Adipocyte (in vitro differentiated cells): ENCODE measurements around the gene PLSCR5.

Source experiments
- DNase-seq: peaks from one replicate; pipeline ENCODE4 v3.0.0-alpha.2; 2015; ENCODE audit warnings: low read depth
- H3K27me3 ChIP-seq: replicated peaks from 2 replicates; pipeline ENCODE4 v1.7.0; 2013; ENCODE audit warnings: mild to moderate bottlenecking, low read length, moderate library complexity; ENCODE audit not compliant: control insufficient read depth, insufficient read depth
- H3K36me3 ChIP-seq: 2 replicates; pipeline ENCODE4 v1.7.0; 2013; ENCODE audit warnings: low read length, mild to moderate bottlenecking, moderate library complexity; ENCODE audit not compliant: control insufficient read depth, insufficient read depth, severe bottlenecking
- H3K4me1 ChIP-seq: 2 replicates; pipeline ENCODE4 v1.7.0; 2013; ENCODE audit warnings: mild to moderate bottlenecking, low read length, moderate library complexity; ENCODE audit not compliant: control insufficient read depth, insufficient read depth
- H3K4me3 ChIP-seq: 2 replicates; pipeline ENCODE4 v1.7.0; 2013; ENCODE audit warnings: mild to moderate bottlenecking, low read length, moderate library complexity
- H3K9ac ChIP-seq: 2 replicates; pipeline ENCODE4 v1.7.0; 2013; ENCODE audit warnings: mild to moderate bottlenecking, low read length, moderate library complexity
- H3K9me3 ChIP-seq: 2 replicates; pipeline ENCODE4 v1.7.0; 2013; ENCODE audit warnings: mild to moderate bottlenecking, low read length, moderate library complexity; ENCODE audit not compliant: control insufficient read depth

Gene PLSCR5

GRCh38 chr3:146581951-146582467, 23.1 kb downstream of the PLSCR5 start:
- DNase-seq = peak; percentile 14
- no peaks in the 10 kb centered on the region for H3K36me3 ChIP-seq
- H3K4me3 ChIP-seq = peak overlapping the region; percentile 30
- H3K4me1 ChIP-seq = no peaks in the 10 kb centered on the region
- H3K9ac ChIP-seq = no peak overlapping the region
- peaks cover 16% of the 10 kb centered on the region for H3K9me3 ChIP-seq
- no peaks in the 10 kb centered on the region for H3K27me3 ChIP-seq

GRCh38 chr3:146581080-146581601, 24.0 kb downstream of the PLSCR5 start:
- Histone ChIP-seq H3K9ac (no peak overlapping the region), H3K36me3 (no peaks in the 10 kb centered on the region), H3K4me3 (no peak overlapping the region), H3K4me1 (no peaks in the 10 kb centered on the region), H3K27me3 (no peaks in the 10 kb centered on the region), H3K9me3 (peaks cover 16% of the 10 kb centered on the region)
- peak; percentile 13 for DNase-seq

GRCh38 chr3:146577662-146578061, 27.5 kb downstream of the PLSCR5 start:
- Histone ChIP-seq H3K4me1 (no peaks in the 10 kb centered on the region), H3K9me3 (peaks cover 9% of the 10 kb centered on the region), H3K36me3 (no peaks in the 10 kb centered on the region), H3K27me3 (no peaks in the 10 kb centered on the region), H3K9ac (no peak overlapping the region), H3K4me3 (no peak overlapping the region)
- peak; percentile 84 for DNase-seq

- no peak overlapping the region for H3K4me3 ChIP-seq
- DNase-seq = no peak
These were observed 29.5 kb downstream of the PLSCR5 start for GRCh38 chr3:146575636-146576035.

GRCh38 chr3:146574173-146574572, 31.0 kb downstream of the PLSCR5 start:
- Histone ChIP-seq H3K4me3 (no peak overlapping the region), H3K4me1 (no peaks in the 10 kb centered on the region), H3K9me3 (no peaks in the 10 kb centered on the region), H3K27me3 (no peaks in the 10 kb centered on the region), H3K9ac (no peak overlapping the region), H3K36me3 (no peaks in the 10 kb centered on the region)
- DNase-seq = no peak

More at GRCh38 chr3:146575636-146576035, 29.5 kb downstream of the PLSCR5 start:
- no peaks in the 10 kb centered on the region for H3K4me1 ChIP-seq
- H3K36me3 ChIP-seq = no peaks in the 10 kb centered on the region
- no peaks in the 10 kb centered on the region for H3K27me3 ChIP-seq
- H3K9me3 ChIP-seq = no peaks in the 10 kb centered on the region
- H3K9ac ChIP-seq = no peak overlapping the region

- no peaks in the 10 kb centered on the region for H3K36me3 ChIP-seq
- H3K4me1 ChIP-seq = no peaks in the 10 kb centered on the region
- H3K4me3 ChIP-seq = no peak overlapping the region
- H3K9me3 ChIP-seq = no peaks in the 10 kb centered on the region
- no peak for DNase-seq
- no peak overlapping the region for H3K9ac ChIP-seq
- no peaks in the 10 kb centered on the region for H3K27me3 ChIP-seq
These were observed 35.8 kb downstream of the PLSCR5 start for GRCh38 chr3:146569314-146569713.

- Histone ChIP-seq H3K9me3 (no peaks in the 10 kb centered on the region), H3K4me1 (no peaks in the 10 kb centered on the region), H3K4me3 (no peak overlapping the region), H3K9ac (no peak overlapping the region), H3K27me3 (no peaks in the 10 kb centered on the region), H3K36me3 (no peaks in the 10 kb centered on the region)
- DNase-seq = no peak
These were observed 39.0 kb downstream of the PLSCR5 start for GRCh38 chr3:146566138-146566537.

- Histone ChIP-seq H3K36me3 (no peaks in the 10 kb centered on the region), H3K4me1 (no peaks in the 10 kb centered on the region), H3K27me3 (no peaks in the 10 kb centered on the region), H3K9me3 (no peaks in the 10 kb centered on the region), H3K9ac (no peak overlapping the region), H3K4me3 (no peak overlapping the region)
- DNase-seq = peak; percentile 55
These were observed 43.3 kb downstream of the PLSCR5 start for GRCh38 chr3:146561879-146562278.

GRCh38 chr3:146561463-146561862, 43.7 kb downstream of the PLSCR5 start:
- Histone ChIP-seq H3K36me3 (no peaks in the 10 kb centered on the region), H3K9me3 (no peaks in the 10 kb centered on the region), H3K4me1 (no peaks in the 10 kb centered on the region), H3K4me3 (no peak overlapping the region), H3K9ac (no peak overlapping the region), H3K27me3 (no peaks in the 10 kb centered on the region)
- no peak for DNase-seq

- no peak overlapping the region for H3K4me3 ChIP-seq
- H3K9ac ChIP-seq = no peak overlapping the region
- H3K27me3 ChIP-seq = no peaks in the 10 kb centered on the region
- no peak for DNase-seq
- no peaks in the 10 kb centered on the region for H3K9me3 ChIP-seq
- H3K36me3 ChIP-seq = no peaks in the 10 kb centered on the region
- H3K4me1 ChIP-seq = no peaks in the 10 kb centered on the region
These were observed 44.5 kb downstream of the PLSCR5 start for GRCh38 chr3:146560678-146561077.

GRCh38 chr3:146559388-146559787, 45.8 kb downstream of the PLSCR5 start:
- Histone ChIP-seq H3K4me3 (no peak overlapping the region), H3K4me1 (no peaks in the 10 kb centered on the region), H3K9ac (no peak overlapping the region), H3K27me3 (no peaks in the 10 kb centered on the region), H3K9me3 (no peaks in the 10 kb centered on the region), H3K36me3 (no peaks in the 10 kb centered on the region)
- DNase-seq = no peak

GRCh38 chr3:146558781-146559180, 46.4 kb downstream of the PLSCR5 start:
- Histone ChIP-seq H3K36me3 (no peaks in the 10 kb centered on the region), H3K9me3 (no peaks in the 10 kb centered on the region), H3K4me3 (no peak overlapping the region), H3K27me3 (no peaks in the 10 kb centered on the region), H3K9ac (no peak overlapping the region), H3K4me1 (no peaks in the 10 kb centered on the region)
- DNase-seq = no peak
